ENCODE data around the gene ZNF823. TPM values are rescaled to one million over a fixed set of nuclear protein-coding genes. Genes with fewer than 3 reads are reported as not detected.

Gene ZNF823
- total RNA-seq, 2 experiments from 2014 or later, result 5.7 to 7.0 TPM

GRCh38 chr19:11704626-11705025, 34.1 kb downstream of the ZNF823 start:
- no peaks in the 10 kb centered on the region for H3K9me2 ChIP-seq (ENCODE audit: insufficient read depth, low read length)
- intact Hi-C loops (cut with micrococcal nuclease; ENCODE audit: unreplicated experiment), result no loop called here
- no TSS peak for BruUV-seq (replicated peaks)
- no peak overlapping the region for H3K4me3 ChIP-seq (ENCODE audit: low read depth, low read length, poor library complexity, severe bottlenecking)
- TF ChIP-seq EZH2phosphoT487 (IDR thresholded peaks at IDR 0.05; ENCODE audit: borderline replicate concordance, low read depth, low read length), result no peak
- TF ChIP-seq CTCF (conservative IDR thresholded peaks at IDR 0.05; ENCODE audit: low read length), result no peak
- no peak overlapping the region for H2AFZ ChIP-seq (ENCODE audit: low read length)
- no peaks in the 10 kb centered on the region for H4K20me1 ChIP-seq (ENCODE audit: insufficient read depth, low read length)
- ChIA-PET POLR2A (no interaction called here), CTCF (ENCODE audit: unreplicated experiment) (no interaction called here)
- H3K36me3 ChIP-seq (ENCODE audit: insufficient read depth, low read length), result no peaks in the 10 kb centered on the region
- H3K4me2 ChIP-seq (ENCODE audit: low read length), result no peak overlapping the region
- H3K27ac ChIP-seq (ENCODE audit: low read depth, low read length, poor library complexity, severe bottlenecking), result no peak overlapping the region
- H3K79me2 ChIP-seq (ENCODE audit: insufficient read depth, low read depth, low read length), result no peaks in the 10 kb centered on the region
- H3K9me3 ChIP-seq (ENCODE audit: low read length), result no peaks in the 10 kb centered on the region
- no peaks in the 10 kb centered on the region for H3K4me1 ChIP-seq (ENCODE audit: insufficient read depth, low read length, poor library complexity, severe bottlenecking)
- no peak for DNase-seq (ENCODE audit: low spot score)

GRCh38 chr19:11699931-11700794, 38.6 kb downstream of the ZNF823 start:
- Histone ChIP-seq H3K27ac (ENCODE audit: low read depth, low read length, poor library complexity, severe bottlenecking) (no peak overlapping the region), H3K9me3 (ENCODE audit: low read length) (no peaks in the 10 kb centered on the region), H3K4me2 (ENCODE audit: low read length) (no peak overlapping the region), H3K79me2 (ENCODE audit: insufficient read depth, low read depth, low read length) (no peaks in the 10 kb centered on the region), H3K9me2 (ENCODE audit: insufficient read depth, low read length) (no peaks in the 10 kb centered on the region), H4K20me1 (ENCODE audit: insufficient read depth, low read length) (no peaks in the 10 kb centered on the region), H2AFZ (ENCODE audit: low read length) (no peak overlapping the region), H3K4me3 (ENCODE audit: low read depth, low read length, poor library complexity, severe bottlenecking) (no peak overlapping the region), H3K4me1 (ENCODE audit: insufficient read depth, low read length, poor library complexity, severe bottlenecking) (peaks cover 11% of the 10 kb centered on the region), H3K36me3 (ENCODE audit: insufficient read depth, low read length) (no peaks in the 10 kb centered on the region)
- DNase-seq (ENCODE audit: low spot score), result peak; percentile 54
- TF ChIP-seq EZH2phosphoT487 (IDR thresholded peaks at IDR 0.05; ENCODE audit: borderline replicate concordance, low read depth, low read length) (no peak), CTCF (conservative IDR thresholded peaks at IDR 0.05; ENCODE audit: low read length) (peak; percentile 88)
- no TSS peak for BruUV-seq (replicated peaks)
- intact Hi-C loops (cut with micrococcal nuclease; ENCODE audit: unreplicated experiment), result no loop called here
- POLR2A ChIA-PET, result interaction anchor here (0.7 kb wide), 1 partner anchor 148 kb away, joined by 3 read pairs; no protein-coding TSS in a partner anchor
- CTCF ChIA-PET (ENCODE audit: unreplicated experiment), result no interaction called here

GRCh38 chr19:11698231-11698630, 40.5 kb downstream of the ZNF823 start:
- H3K79me2 ChIP-seq (ENCODE audit: insufficient read depth, low read depth, low read length), result no peaks in the 10 kb centered on the region
- TF ChIP-seq CTCF (conservative IDR thresholded peaks at IDR 0.05; ENCODE audit: low read length) (no peak), EZH2phosphoT487 (IDR thresholded peaks at IDR 0.05; ENCODE audit: borderline replicate concordance, low read depth, low read length) (no peak)
- intact Hi-C loops (cut with micrococcal nuclease; ENCODE audit: unreplicated experiment), result no loop called here
- no peak overlapping the region for H3K4me2 ChIP-seq (ENCODE audit: low read length)
- H4K20me1 ChIP-seq (ENCODE audit: insufficient read depth, low read length), result no peaks in the 10 kb centered on the region
- POLR2A ChIA-PET, result no interaction called here
- H3K4me3 ChIP-seq (ENCODE audit: low read depth, low read length, poor library complexity, severe bottlenecking), result no peak overlapping the region
- H3K4me1 ChIP-seq (ENCODE audit: insufficient read depth, low read length, poor library complexity, severe bottlenecking), result peaks cover 20% of the 10 kb centered on the region
- H3K9me3 ChIP-seq (ENCODE audit: low read length), result no peaks in the 10 kb centered on the region
- no peaks in the 10 kb centered on the region for H3K36me3 ChIP-seq (ENCODE audit: insufficient read depth, low read length)
- CTCF ChIA-PET (ENCODE audit: unreplicated experiment), result no interaction called here
- BruUV-seq (replicated peaks), result no TSS peak
- H3K27ac ChIP-seq (ENCODE audit: low read depth, low read length, poor library complexity, severe bottlenecking), result no peak overlapping the region
- DNase-seq (ENCODE audit: low spot score), result no peak
- H3K9me2 ChIP-seq (ENCODE audit: insufficient read depth, low read length), result no peaks in the 10 kb centered on the region
- H2AFZ ChIP-seq (ENCODE audit: low read length), result no peak overlapping the region
